MCF 10A (cell line): ENCODE results near the gene MED1. TPM values are rescaled to one million over a fixed set of nuclear protein-coding genes. Genes with fewer than 3 reads are reported as not detected.
"Not testable (repeated sequence)": the region's sequence is repeated elsewhere in the genome, so short reads cannot be mapped to it uniquely, and the experiment has no call there.

Source experiments
- Bru-seq: library from RNA; stranded (reverse); fragments of 400-500 nt; gene quantifications from one replicate; lab custom pipeline; 2021; lab: Mats Ljungman, UMichigan
- BruChase-seq, 2 experiments: library from RNA; stranded (reverse); fragments of 400-500 nt; gene quantifications; one replicate each; lab custom pipeline; 2021; lab: Mats Ljungman, UMichigan
- BruUV-seq: library from RNA; stranded (reverse); fragments of 400-500 nt; replicated peaks from 2 replicates; lab custom pipeline; 2021; lab: Mats Ljungman, UMichigan
- CTCF ChIA-PET: fragments of 300-600 bp; sonication (Branson Sonifier 250); formaldehyde crosslinking; extraction: SDS; loops from one replicate; lab custom pipeline; 2021; ENCODE audit warnings: antibody characterized with exemption, inconsistent platforms; lab: Yijun Ruan, JAX
- POLR2A ChIA-PET: fragments of 300-600, 350-650 bp; sonication (Branson Sonifier 250); formaldehyde crosslinking; extraction: SDS; loops from one replicate; lab custom pipeline; 2020; ENCODE audit warnings: antibody characterized with exemption, inconsistent platforms; lab: Yijun Ruan, JAX
- DNase-seq: peaks from one replicate; pipeline ENCODE4 v3.0.0-alpha.2; 2018; ENCODE audit not compliant: unreplicated experiment
- H3K27ac Mint-ChIP-seq: one replicate; pipeline ENCODE4 v1.8.0; 2022; ENCODE audit warnings: mild to moderate bottlenecking, low read depth, mixed read lengths; ENCODE audit not compliant: unreplicated experiment
- H3K27me3 Mint-ChIP-seq: one replicate; pipeline ENCODE4 v1.8.0; 2022; ENCODE audit warnings: mixed read lengths; ENCODE audit not compliant: insufficient read depth, unreplicated experiment
- H3K36me3 Mint-ChIP-seq: one replicate; pipeline ENCODE4 v1.8.0; 2022; ENCODE audit warnings: mild to moderate bottlenecking, moderate library complexity, mixed read lengths; ENCODE audit not compliant: insufficient read depth, unreplicated experiment
- H3K4me1 Mint-ChIP-seq: one replicate; pipeline ENCODE4 v1.8.0; 2022; ENCODE audit warnings: mixed read lengths; ENCODE audit not compliant: insufficient read depth, unreplicated experiment
- H3K4me3 Mint-ChIP-seq: one replicate; pipeline ENCODE4 v1.8.0; 2022; ENCODE audit warnings: mild to moderate bottlenecking, moderate library complexity, mixed read lengths; ENCODE audit not compliant: unreplicated experiment
- H3K9me3 Mint-ChIP-seq: one replicate; pipeline ENCODE4 v1.8.0; 2022; ENCODE audit warnings: mixed read lengths; ENCODE audit not compliant: unreplicated experiment
- intact Hi-C: fragments of 100-400 bp; cut with micrococcal nuclease; formaldehyde crosslinking; loops from 2 replicates; pipeline ENCODE4 v1.14.1; 2022
- long read RNA-seq: library from polyadenylated mRNA; stranded (forward); transcript quantifications from one replicate; pipeline ENCODE4 v2.0.0, GENCODE V29; 2022
- total RNA-seq: library from RNA; stranded (reverse); gene quantifications from 2 replicates; pipeline ENCODE4 v1.2.3, GENCODE V29; 2022
- TF ChIP-seq, protein P1 (sequence below): fragments of 200-600 bp; IDR thresholded peaks from one replicate; pipeline ENCODE4 v1.8.0; 2022; ENCODE audit warnings: antibody characterized with exemption, mild to moderate bottlenecking; ENCODE audit not compliant: unreplicated experiment

Gene MED1
- 59.0 TPM in 2 replicates for total RNA-seq
- percentile 75 among the genes with signal in this experiment for Bru-seq, nascent RNA
- BruChase-seq, experiment 1, labeled RNA remaining after a 6-hour chase = percentile 95 among the genes with signal in this experiment
- BruChase-seq, experiment 2, labeled RNA remaining after a 2-hour chase = percentile 90 among the genes with signal in this experiment
- long read RNA-seq, partial matches to known transcripts = 7 of 11 reads
- long read RNA-seq, other reads (novel, unspliced or antisense) = 4 of 11 reads

GRCh38 chr17:39450847-39451581, at the start of gene MED1:
Gene MED1 (minus strand): TSS chr17:39451263. CDS start chr17:39451062, 201 bp downstream.
- intact Hi-C loops = no loop called here
- ChIA-PET CTCF (interaction anchor here (0.7 to 1.3 kb wide), 5 partner anchors 10 to 244 kb away, joined by 3 read pairs; partner anchors contain the start of gene CDK12), POLR2A (interaction anchor here (0.6 to 5.6 kb wide), 17 partner anchors 11 to 598 kb away, joined by 3 to 228 read pairs (median 4); partner anchors contain the start of genes CDK12, FBXL20, RPL19 and RPL23)
- no peaks in the 10 kb centered on the region for H3K27me3 Mint-ChIP-seq
- TF ChIP-seq, protein P1, sequence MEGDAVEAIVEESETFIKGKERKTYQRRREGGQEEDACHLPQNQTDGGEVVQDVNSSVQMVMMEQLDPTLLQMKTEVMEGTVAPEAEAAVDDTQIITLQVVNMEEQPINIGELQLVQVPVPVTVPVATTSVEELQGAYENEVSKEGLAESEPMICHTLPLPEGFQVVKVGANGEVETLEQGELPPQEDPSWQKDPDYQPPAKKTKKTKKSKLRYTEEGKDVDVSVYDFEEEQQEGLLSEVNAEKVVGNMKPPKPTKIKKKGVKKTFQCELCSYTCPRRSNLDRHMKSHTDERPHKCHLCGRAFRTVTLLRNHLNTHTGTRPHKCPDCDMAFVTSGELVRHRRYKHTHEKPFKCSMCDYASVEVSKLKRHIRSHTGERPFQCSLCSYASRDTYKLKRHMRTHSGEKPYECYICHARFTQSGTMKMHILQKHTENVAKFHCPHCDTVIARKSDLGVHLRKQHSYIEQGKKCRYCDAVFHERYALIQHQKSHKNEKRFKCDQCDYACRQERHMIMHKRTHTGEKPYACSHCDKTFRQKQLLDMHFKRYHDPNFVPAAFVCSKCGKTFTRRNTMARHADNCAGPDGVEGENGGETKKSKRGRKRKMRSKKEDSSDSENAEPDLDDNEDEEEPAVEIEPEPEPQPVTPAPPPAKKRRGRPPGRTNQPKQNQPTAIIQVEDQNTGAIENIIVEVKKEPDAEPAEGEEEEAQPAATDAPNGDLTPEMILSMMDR = no peak
- H3K9me3 Mint-ChIP-seq = no peaks in the 10 kb centered on the region
- H3K36me3 Mint-ChIP-seq = peaks cover 46% of the 10 kb centered on the region
- BruUV-seq = no TSS peak
- DNase-seq = peak; percentile 99
- peak within 1 kb of the TSS; percentile 99 for H3K27ac Mint-ChIP-seq
- no peaks in the 10 kb centered on the region for H3K4me1 Mint-ChIP-seq
- peak within 1 kb of the TSS; percentile 98 for H3K4me3 Mint-ChIP-seq

DNA sequence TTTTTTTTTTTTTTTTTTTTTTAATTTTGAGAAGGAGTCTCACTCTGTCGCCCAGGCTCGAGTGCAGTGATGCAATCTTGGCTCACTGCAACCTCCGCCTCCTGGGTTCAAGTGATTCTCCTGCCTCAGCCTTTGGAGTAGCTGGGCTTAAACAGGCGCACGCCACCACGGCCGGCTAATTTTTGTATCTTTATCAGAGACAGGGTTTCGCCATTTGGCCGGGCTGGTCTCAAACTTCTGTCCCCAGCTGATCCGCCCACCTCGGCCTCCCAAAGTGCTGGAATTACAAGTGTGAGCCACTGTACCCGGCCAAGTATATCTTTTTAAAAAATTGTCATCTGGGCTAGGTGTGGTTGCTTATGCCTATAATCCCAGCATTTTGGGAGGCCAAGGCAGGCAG, 45.9 kb upstream of the MED1 start:
- BruUV-seq, intact Hi-C loops, H3K4me3 Mint-ChIP-seq, H3K4me1 Mint-ChIP-seq, H3K9me3 Mint-ChIP-seq, H3K27me3 Mint-ChIP-seq, DNase-seq, CTCF ChIA-PET, H3K27ac Mint-ChIP-seq, POLR2A ChIA-PET: not testable (repeated sequence)
- peaks cover 97% of the 10 kb centered on the region for H3K36me3 Mint-ChIP-seq

DNA sequence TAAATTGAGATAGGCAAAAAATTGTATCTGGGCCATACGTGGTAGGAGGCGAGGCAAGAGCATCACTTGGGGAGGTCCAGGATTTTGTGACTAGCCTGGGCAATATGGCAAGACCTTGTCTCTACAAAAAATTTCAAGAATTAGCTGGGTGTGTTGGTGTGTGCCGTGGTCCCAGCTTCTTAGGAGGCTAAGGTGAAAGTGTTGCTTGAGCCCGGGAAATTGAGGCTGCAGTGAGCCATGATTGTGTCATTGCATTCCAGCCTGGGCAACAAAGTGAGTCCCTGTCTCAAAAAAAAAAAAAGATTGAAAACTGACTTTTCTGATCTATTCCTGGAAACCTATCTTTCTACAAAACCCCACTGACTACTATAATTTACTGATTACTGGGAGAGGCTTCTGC, 36.9 kb upstream of the MED1 start:
- BruUV-seq = no TSS peak
- Mint-ChIP-seq H3K27me3 (no peaks in the 10 kb centered on the region), H3K36me3 (peaks cover 57% of the 10 kb centered on the region), H3K4me1 (no peaks in the 10 kb centered on the region), H3K9me3 (no peaks in the 10 kb centered on the region), H3K4me3 (no peak overlapping the region), H3K27ac (no peak overlapping the region)
- DNase-seq = no peak
- ChIA-PET CTCF (interaction anchor here (0.6 to 1.5 kb wide), 3 partner anchors 60 to 276 kb away, joined by 3 to 4 read pairs (median 3); no protein-coding TSS in a partner anchor), POLR2A (interaction anchor here (0.7 to 1.8 kb wide), 7 partner anchors 13 to 95 kb away, joined by 3 to 7 read pairs (median 3); partner anchors contain the start of gene CDK12)
- intact Hi-C loops = no loop called here
- TF ChIP-seq, protein P1 = no peak

DNA sequence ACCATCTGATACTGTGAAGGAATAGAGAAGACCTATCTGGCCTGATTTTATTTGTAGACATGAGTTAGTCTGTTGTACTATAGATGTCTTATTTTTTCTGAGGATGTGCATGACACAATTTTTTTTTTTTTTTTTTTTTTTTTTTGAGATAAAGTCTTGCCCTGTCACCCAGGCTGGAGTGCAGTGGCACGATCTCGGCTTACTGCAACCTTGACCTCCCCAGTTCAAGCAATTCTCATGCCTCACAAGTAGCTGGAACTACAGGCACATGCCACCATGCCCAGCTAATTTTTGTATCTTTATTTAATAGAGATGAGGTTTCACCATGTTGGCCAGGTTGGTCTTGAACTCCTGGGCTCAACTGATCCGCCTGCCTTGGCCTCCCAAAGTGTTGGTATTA, 36.4 kb upstream of the MED1 start:
- H3K4me1 Mint-ChIP-seq, H3K9me3 Mint-ChIP-seq, H3K4me3 Mint-ChIP-seq, H3K27ac Mint-ChIP-seq, DNase-seq, H3K27me3 Mint-ChIP-seq, intact Hi-C loops, BruUV-seq: not testable (repeated sequence)
- ChIA-PET CTCF (interaction anchor here (0.6 to 1.5 kb wide), 3 partner anchors 13 to 277 kb away, joined by 3 to 4 read pairs (median 4); no protein-coding TSS in a partner anchor), POLR2A (interaction anchor here (1.7 to 1.8 kb wide), 2 partner anchors 13 to 26 kb away, joined by 7 read pairs; partner anchors contain the start of gene CDK12)
- peaks cover 54% of the 10 kb centered on the region for H3K36me3 Mint-ChIP-seq
